Tibial artery (tissue), 4 donors: Measurements from ENCODE around the gene C12orf57.

Source experiments
- DNase-seq, 2 donors: peaks; one replicate each; pipeline ENCODE4 v3.0.0-alpha.2; 2019
- H3K27ac ChIP-seq, 2 donors: fragments of 200-600 bp; sonication (generic) in 1 of 2; 1 replicate in 1 of 2; 2 replicates in 1 of 2; pipeline ENCODE4 v1.5.1; 2018 to 2019; ENCODE audit warnings: mild to moderate bottlenecking in 1 of 2
- H3K27me3 ChIP-seq, 2 donors: fragments of 200-600 bp; sonication (generic) in 1 of 2; one replicate each; pipeline versions ENCODE4 v1.5.1 to v1.6.0; 2016 to 2019
- H3K36me3 ChIP-seq, 3 donors: fragments of 200-600 bp; sonication (generic) in 2 of 3; one replicate each; pipeline ENCODE4 v1.5.1; 2016 to 2019; ENCODE audit warnings: mild to moderate bottlenecking in 2 of 3
- H3K4me1 ChIP-seq, 4 donors: fragments of 200-600 bp; sonication (generic) in 2 of 4; 1 replicate in 3 of 4; 2 replicates in 1 of 4; pipeline ENCODE4 v1.5.1; 2016 to 2019
- H3K4me3 ChIP-seq, 2 donors: fragments of 200-600 bp; sonication (generic) in 1 of 2; 1 replicate in 1 of 2; 2 replicates in 1 of 2; pipeline ENCODE4 v1.5.1; 2018 to 2019; ENCODE audit warnings: mild to moderate bottlenecking in 2 of 2
- H3K9me3 ChIP-seq, 3 donors: fragments of 200-600 bp; sonication (generic) in 1 of 3; one replicate each; pipeline ENCODE4 v1.5.1; 2016 to 2019
- CTCF ChIP-seq, 2 experiments: fragments of 200-600 bp in 1 of 2; fragments of 450-650 bp in 1 of 2; IDR thresholded peaks; one replicate each; pipeline ENCODE4 v1.5.1; 2017 to 2019; ENCODE audit warnings: antibody characterized with exemption in 2 of 2, mild to moderate bottlenecking in 1 of 2, moderate library complexity in 1 of 2
- intact Hi-C: fragments of 100-400 bp; cut with DNase I; formaldehyde crosslinking; loops from one replicate; pipeline ENCODE4 v1.15.0; 2023; ENCODE audit warnings: low total_unique reads

Gene C12orf57

GRCh38 chr12:6962285-6963015 lies 18.6 kb downstream of the C12orf57 start:
- Histone ChIP-seq H3K4me1 (peaks cover 0 to 34% (median 14%) of the 10 kb centered on the region in 4 donors), H3K9me3 (no peaks in the 10 kb centered on the region), H3K4me3 (no peak overlapping the region), H3K36me3 (peaks cover 21 to 39% (median 24%) of the 10 kb centered on the region in 3 donors), H3K27ac (peak overlapping the region; percentile 50 to 66), H3K27me3 (no peaks in the 10 kb centered on the region)
- intact Hi-C loops, result no loop called here
- TF ChIP-seq CTCF (IDR thresholded peaks at IDR 0.05), result no peak
- peak in 1 of 2 donors; percentile 66 for DNase-seq

- no peak overlapping the region for H3K4me3 ChIP-seq
- intact Hi-C loops, result no loop called here
- no peak for TF ChIP-seq CTCF (IDR thresholded peaks at IDR 0.05)
- H3K36me3 ChIP-seq, result peaks cover 28 to 39% (median 31%) of the 10 kb centered on the region in 3 donors
- H3K9me3 ChIP-seq, result no peaks in the 10 kb centered on the region
- H3K4me1 ChIP-seq, result peaks cover 0 to 37% (median 16%) of the 10 kb centered on the region in 4 donors
- no peak overlapping the region for H3K27ac ChIP-seq
- peak; percentile 18 to 70 for DNase-seq
- H3K27me3 ChIP-seq, result no peaks in the 10 kb centered on the region
Measured at GRCh38 chr12:6963016-6963731, 19.4 kb downstream of the C12orf57 start.

- Histone ChIP-seq H3K27ac (peak overlapping the region in 1 of 2 donors; percentile 72), H3K36me3 (peaks cover 32 to 43% (median 38%) of the 10 kb centered on the region in 3 donors), H3K4me3 (no peak overlapping the region), H3K4me1 (peaks cover 4 to 41% (median 23%) of the 10 kb centered on the region in 4 donors), H3K9me3 (no peaks in the 10 kb centered on the region), H3K27me3 (no peaks in the 10 kb centered on the region)
- peak in 1 of 2 donors; percentile 19 for DNase-seq
- intact Hi-C loops, result loop anchor here (2.0 kb wide), 1 partner anchor 39 kb away; no protein-coding TSS in a partner anchor
- no peak for TF ChIP-seq CTCF (IDR thresholded peaks at IDR 0.05)
Measured at GRCh38 chr12:6963791-6964413, 20.1 kb downstream of the C12orf57 start.

- Histone ChIP-seq H3K27me3 (no peaks in the 10 kb centered on the region), H3K27ac (peak overlapping the region; percentile 40 to 72), H3K4me3 (no peak overlapping the region), H3K4me1 (peaks cover 10 to 48% (median 30%) of the 10 kb centered on the region in 4 donors), H3K36me3 (peaks cover 32 to 43% (median 42%) of the 10 kb centered on the region in 3 donors), H3K9me3 (no peaks in the 10 kb centered on the region)
- TF ChIP-seq CTCF (IDR thresholded peaks at IDR 0.05), result no peak
- DNase-seq, result no peak
- intact Hi-C loops, result loop anchor here (2.0 to 5.0 kb wide), 2 partner anchors 40 to 97 kb away; partner anchors contain the start of gene TPI1
Measured at GRCh38 chr12:6964605-6965025, 20.8 kb downstream of the C12orf57 start.

GRCh38 chr12:6965026-6965661 lies 21.3 kb downstream of the C12orf57 start:
- no peaks in the 10 kb centered on the region for H3K9me3 ChIP-seq
- no peaks in the 10 kb centered on the region for H3K27me3 ChIP-seq
- TF ChIP-seq CTCF (IDR thresholded peaks at IDR 0.05), result peak; percentile 84 to 91
- peak; percentile 76 to 89 for DNase-seq
- H3K4me1 ChIP-seq, result peaks cover 10 to 52% (median 33%) of the 10 kb centered on the region in 4 donors
- intact Hi-C loops, result loop anchor here (2.0 to 5.0 kb wide), 2 partner anchors 40 to 98 kb away; partner anchors contain the start of gene TPI1
- H3K27ac ChIP-seq, result peak overlapping the region; percentile 40 to 72
- H3K4me3 ChIP-seq, result no peak overlapping the region
- peaks cover 32 to 43% (median 42%) of the 10 kb centered on the region in 3 donors for H3K36me3 ChIP-seq
